Smooth muscle cell (in vitro differentiated cells): ENCODE data around the gene RNF151. TPM values are rescaled to one million over a fixed set of nuclear protein-coding genes. Genes with fewer than 3 reads are reported as not detected.

Source experiments
- DNase-seq: peaks from one replicate; lab custom pipeline; 2025; ENCODE audit not compliant: unreplicated experiment; lab: John Stamatoyannopoulos, UW
- H2AFZ ChIP-seq: fragments of 200-600 bp; sonication (generic); 2 replicates; pipeline ENCODE4 v1.6.0; 2016; ENCODE audit warnings: antibody characterized with exemption, low read depth, mild to moderate bottlenecking
- H3F3A ChIP-seq: fragments of 200-600 bp; sonication (generic); 2 replicates; pipeline ENCODE4 v1.6.0; 2017; ENCODE audit warnings: antibody characterized with exemption, low read depth
- H3K27ac ChIP-seq: fragments of 200-600 bp; sonication (generic); 2 replicates; pipeline ENCODE4 v1.5.1; 2016; ENCODE audit warnings: low read depth, mild to moderate bottlenecking
- H3K27me3 ChIP-seq: fragments of 200-600 bp; sonication (generic); 2 replicates; pipeline ENCODE4 v1.6.1; 2016; ENCODE audit warnings: low read depth, mild to moderate bottlenecking
- H3K36me3 ChIP-seq: fragments of 200-600 bp; sonication (generic); 2 replicates; pipeline ENCODE4 v1.5.1; 2016; ENCODE audit warnings: low read depth
- H3K4me1 ChIP-seq: fragments of 200-600 bp; sonication (generic); 2 replicates; pipeline ENCODE4 v1.5.1; 2016; ENCODE audit warnings: low read depth
- H3K4me2 ChIP-seq: fragments of 200-600 bp; sonication (generic); 2 replicates; pipeline ENCODE4 v1.6.0; 2016; ENCODE audit warnings: mild to moderate bottlenecking
- H3K4me3 ChIP-seq: fragments of 200-600 bp; sonication (generic); 2 replicates; pipeline ENCODE4 v1.5.1; 2016; ENCODE audit warnings: mild to moderate bottlenecking
- H3K79me2 ChIP-seq: fragments of 200-600 bp; sonication (generic); 2 replicates; pipeline ENCODE4 v1.6.0; 2016; ENCODE audit warnings: low read depth, mild to moderate bottlenecking
- H3K9ac ChIP-seq: fragments of 200-600 bp; sonication (generic); 2 replicates; pipeline ENCODE4 v1.6.0; 2016; ENCODE audit warnings: low read depth
- H3K9me3 ChIP-seq: fragments of 200-600 bp; sonication (generic); replicated peaks from 2 replicates; pipeline ENCODE4 v1.5.1; 2016; ENCODE audit warnings: low read depth
- H4K20me1 ChIP-seq: fragments of 200-600 bp; sonication (generic); 2 replicates; pipeline ENCODE4 v1.6.0; 2016; ENCODE audit warnings: low read depth
- CTCF ChIP-seq: fragments of 200-600 bp; sonication (generic); IDR thresholded peaks from 2 replicates; pipeline ENCODE4 v1.5.1; 2017; ENCODE audit warnings: borderline replicate concordance, mild to moderate bottlenecking, antibody characterized with exemption; ENCODE audit not compliant: insufficient read depth, poor library complexity, severe bottlenecking
- WGBS: methylation state at CpG from one replicate; pipeline ENCODE4 v1.1.7; 2016; ENCODE audit warnings: low lambda C conversion rate; 5-methylcytosine and 5-hydroxymethylcytosine counted together
- polyA plus RNA-seq: library from polyadenylated mRNA; unstranded; fragments of >200 nt; fragmentation: Nextera tagmentation; extraction: Ambion mirVana; gene quantifications from 2 replicates; pipeline ENCODE4 v1.2.1, GENCODE V29; 2016
- total RNA-seq: library from RNA; depleted of rRNA; stranded (reverse); fragments of >200 nt; gene quantifications from 2 replicates; pipeline ENCODE4 v1.2.3, GENCODE V29; 2014

Gene RNF151
- total and polyA plus RNA-seq, 2 experiments from 2014 or later = not detected

GRCh38 chr16:1926271-1926670, 40.4 kb upstream of the RNF151 start:
- Histone ChIP-seq H4K20me1 (no peaks in the 10 kb centered on the region), H3K4me3 (no peak overlapping the region), H3K9ac (no peak overlapping the region), H3K4me1 (peaks cover 9% of the 10 kb centered on the region), H3K9me3 (no peaks in the 10 kb centered on the region), H3K27ac (no peak overlapping the region), H2AFZ (no peak overlapping the region), H3F3A (no peaks in the 10 kb centered on the region), H3K4me2 (no peak overlapping the region), H3K36me3 (no peaks in the 10 kb centered on the region), H3K27me3 (peaks cover 2% of the 10 kb centered on the region), H3K79me2 (no peaks in the 10 kb centered on the region)
- no peak for DNase-seq
- no peak for TF ChIP-seq CTCF
- WGBS = 51% methylated on average over 11 of the region's 11 CpGs

GRCh38 chr16:1929105-1929504, 37.6 kb upstream of the RNF151 start:
- H3K4me2 ChIP-seq = peak overlapping the region; percentile 95
- no peaks in the 10 kb centered on the region for H3K9me3 ChIP-seq
- H2AFZ ChIP-seq = peak overlapping the region; percentile 89
- H4K20me1 ChIP-seq = no peaks in the 10 kb centered on the region
- no peaks in the 10 kb centered on the region for H3K27me3 ChIP-seq
- H3K27ac ChIP-seq = no peak overlapping the region
- H3K79me2 ChIP-seq = no peaks in the 10 kb centered on the region
- no peaks in the 10 kb centered on the region for H3F3A ChIP-seq
- H3K4me1 ChIP-seq = peaks cover 5% of the 10 kb centered on the region
- H3K36me3 ChIP-seq = no peaks in the 10 kb centered on the region
- TF ChIP-seq CTCF = no peak
- H3K4me3 ChIP-seq = peak overlapping the region; percentile 78
- no peak for DNase-seq
- peak overlapping the region; percentile 64 for H3K9ac ChIP-seq
- WGBS = 36% methylated on average over 7 of the region's 11 CpGs

- H3K27ac ChIP-seq = no peak overlapping the region
- H3K4me3 ChIP-seq = peak overlapping the region; percentile 78
- H3K9ac ChIP-seq = peak overlapping the region; percentile 64
Measured at GRCh38 chr16:1929578-1930337, 36.9 kb upstream of the RNF151 start.

More at GRCh38 chr16:1929578-1930337, 36.9 kb upstream of the RNF151 start:
- Histone ChIP-seq H3K9me3 (no peaks in the 10 kb centered on the region), H4K20me1 (no peaks in the 10 kb centered on the region), H3K27me3 (no peaks in the 10 kb centered on the region), H3K79me2 (no peaks in the 10 kb centered on the region), H3K36me3 (no peaks in the 10 kb centered on the region), H3F3A (no peaks in the 10 kb centered on the region), H3K4me1 (peaks cover 5% of the 10 kb centered on the region), H3K4me2 (peak overlapping the region; percentile 95), H2AFZ (peak overlapping the region; percentile 89)
- TF ChIP-seq CTCF = peak; percentile 99
- DNase-seq = peak; percentile 88
- 21% methylated on average over 46 of the region's 70 CpGs for WGBS
